Measurements from ENCODE around the gene PURB.
"Not testable (repeated sequence)": the region's sequence is repeated elsewhere in the genome, so short reads cannot be mapped to it uniquely, and the experiment has no call there.

The PURB gene

DNA sequence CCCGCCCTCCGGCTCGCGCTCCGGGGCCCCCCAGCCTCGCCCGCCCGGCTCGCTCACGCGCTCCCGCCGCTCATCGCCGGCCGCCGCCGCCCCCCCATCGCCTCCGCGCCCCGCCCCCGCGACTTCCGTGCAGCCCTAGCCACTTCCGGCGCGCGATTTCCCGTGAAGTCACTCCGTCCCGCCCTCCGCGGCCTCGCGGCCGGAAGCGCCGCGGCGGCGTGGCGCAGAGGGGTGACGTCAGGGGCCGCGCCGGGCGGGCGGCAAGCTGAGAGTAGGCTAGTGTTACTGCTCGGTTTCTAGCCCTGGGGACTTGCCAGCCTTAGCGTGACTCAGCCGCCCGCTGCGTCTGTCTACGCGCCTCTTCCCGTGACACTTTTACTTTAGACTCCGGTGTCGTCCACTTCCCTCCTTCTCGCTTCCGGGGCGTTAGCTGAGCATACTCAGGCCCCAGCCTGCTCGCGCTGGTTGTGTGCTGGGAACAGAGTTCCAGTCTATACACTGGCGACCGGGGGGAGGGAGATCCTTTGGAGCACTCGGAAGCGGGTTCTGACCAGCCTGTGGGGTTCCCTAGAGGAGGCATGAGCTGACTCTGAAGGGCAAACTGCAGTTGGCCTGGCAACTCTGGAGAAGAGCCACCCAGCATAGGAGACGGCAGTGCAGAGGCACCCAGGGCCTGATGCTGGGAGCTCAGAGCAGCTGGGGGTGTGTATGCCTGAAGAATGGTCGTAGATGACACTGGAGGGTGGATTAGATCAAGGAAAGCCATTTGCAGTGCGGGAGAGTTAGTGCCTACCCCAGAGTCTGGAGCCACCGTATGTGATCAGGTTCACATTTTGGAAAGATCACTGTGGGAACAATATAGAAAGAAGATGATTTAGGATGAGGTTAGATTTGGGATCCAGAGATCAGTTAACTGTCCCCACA lies at the start of gene PURB:
Gene PURB, minus strand, starts transcription at position 137 of the 924 bp plus-strand sequence. CDS start 182 bp downstream, outside the sequence.
- peak; percentile 97 for DNase-seq (ENCODE audit: low read depth)

DNA sequence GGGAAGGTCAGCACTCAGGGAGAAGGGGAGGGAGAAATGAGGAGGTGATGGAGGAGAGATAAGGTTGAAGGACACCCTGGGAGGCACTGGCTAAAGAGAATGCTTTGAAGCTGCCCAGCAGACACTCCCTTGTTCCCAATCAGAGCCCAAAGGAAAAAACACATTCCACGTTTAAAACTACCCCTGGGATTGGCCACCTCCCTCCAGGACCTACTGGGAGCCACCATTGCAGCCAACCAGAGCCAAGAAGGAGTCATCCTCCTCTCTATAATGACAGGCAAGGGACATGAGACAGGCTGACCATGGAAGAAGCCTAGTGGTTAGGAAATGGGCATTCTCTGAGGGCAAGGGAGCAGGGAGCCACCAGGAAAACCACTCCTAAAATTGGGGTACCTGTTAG lies 49.7 kb upstream of the PURB start:
- no peak for DNase-seq (ENCODE audit: low read depth)

DNA sequence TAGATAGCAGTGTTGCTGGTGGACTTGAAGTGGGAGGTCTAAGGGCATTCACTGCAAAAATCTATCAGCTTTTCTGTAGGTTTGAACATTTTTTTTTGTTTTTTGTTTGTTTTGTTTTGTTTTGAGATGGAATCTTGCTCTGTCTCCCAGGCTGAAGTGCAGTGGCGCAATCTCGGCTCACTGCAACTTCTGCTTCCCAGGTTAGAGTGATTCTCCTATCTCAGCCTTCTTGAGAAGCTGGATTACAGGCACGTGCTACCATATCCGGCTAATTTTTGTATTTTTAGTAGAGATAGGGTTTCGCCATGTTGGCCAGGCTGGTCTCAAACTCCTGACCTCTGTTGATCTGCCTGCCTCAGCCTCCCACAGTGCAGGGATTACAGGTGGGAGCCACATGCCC lies 49.2 kb upstream of the PURB start:
- DNase-seq (ENCODE audit: low read depth) = not testable (repeated sequence)

DNA sequence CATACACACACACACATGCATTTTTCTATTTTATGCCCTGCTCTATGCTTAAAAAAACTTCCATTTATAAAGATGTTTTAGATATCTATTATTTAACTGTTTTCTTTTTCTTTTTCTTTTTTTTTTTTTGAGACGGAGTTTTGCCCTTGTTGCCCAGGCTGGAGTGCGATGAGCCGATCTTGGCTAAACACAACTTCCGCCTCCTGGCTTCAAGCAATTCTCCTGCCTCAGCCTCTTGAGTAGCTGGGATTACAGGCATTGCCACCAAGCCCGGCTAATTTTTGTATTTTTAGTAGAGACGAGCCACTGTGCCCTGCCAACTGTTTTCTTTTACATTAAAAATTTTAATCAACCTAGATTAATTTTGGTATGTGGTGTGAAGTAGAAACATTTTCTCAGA lies 45.6 kb upstream of the PURB start:
- DNase-seq (ENCODE audit: low read depth) = no peak

DNA sequence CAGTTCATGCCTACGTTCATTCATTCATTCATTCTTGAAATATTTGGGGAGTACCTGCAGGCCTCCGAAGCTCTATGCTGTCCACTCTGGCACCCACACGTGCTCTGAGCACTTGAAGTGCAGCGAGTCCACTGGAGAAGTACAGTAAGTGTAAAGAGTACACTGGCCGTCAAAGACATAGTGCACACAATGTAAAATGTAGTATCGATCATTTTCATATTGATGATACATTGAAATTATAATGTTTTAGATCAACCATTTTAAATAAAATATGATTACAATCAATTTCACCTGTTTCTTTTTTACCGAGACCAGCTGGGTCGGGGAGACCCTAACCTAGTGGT lies 37.0 kb upstream of the PURB start:
- DNase-seq (ENCODE audit: low read depth) = no peak

DNA sequence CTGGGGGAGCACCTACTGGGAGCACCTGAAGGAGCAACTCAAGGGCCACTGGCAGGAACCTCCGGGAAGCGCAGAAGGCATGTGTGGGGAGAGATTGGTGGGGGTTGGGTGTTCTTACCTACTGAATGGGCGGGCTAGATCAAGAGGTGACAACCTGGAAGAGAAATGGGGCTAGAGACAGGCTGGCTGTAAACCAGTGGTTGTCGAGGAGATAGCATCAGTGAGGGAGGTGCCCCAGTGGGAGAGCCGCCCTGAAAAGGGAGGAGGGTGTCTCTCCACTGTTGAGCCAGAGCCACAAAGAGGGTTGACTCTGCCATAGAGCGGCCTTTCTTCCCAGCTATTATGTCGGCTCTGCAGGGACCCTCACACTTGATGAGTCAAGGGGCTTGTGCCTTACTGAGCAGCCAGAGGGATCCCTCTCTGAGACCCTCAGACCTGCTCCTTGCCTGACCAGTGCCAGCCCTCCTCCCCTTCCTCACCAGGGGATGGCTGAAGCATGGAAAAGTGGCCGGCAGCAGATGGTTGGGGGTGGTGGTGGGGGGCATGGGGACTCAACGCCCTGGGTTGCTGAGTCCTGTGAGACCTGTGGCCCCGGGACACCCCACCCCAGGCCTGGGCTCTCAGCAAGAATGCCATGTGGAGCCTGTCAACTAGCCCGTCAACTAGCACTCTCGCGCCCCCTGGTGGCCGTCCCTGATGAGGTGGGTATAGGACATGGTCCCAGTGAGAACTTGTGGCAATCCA lies 36.4 kb upstream of the PURB start:
- DNase-seq (ENCODE audit: low read depth) = peak; percentile 84

DNA sequence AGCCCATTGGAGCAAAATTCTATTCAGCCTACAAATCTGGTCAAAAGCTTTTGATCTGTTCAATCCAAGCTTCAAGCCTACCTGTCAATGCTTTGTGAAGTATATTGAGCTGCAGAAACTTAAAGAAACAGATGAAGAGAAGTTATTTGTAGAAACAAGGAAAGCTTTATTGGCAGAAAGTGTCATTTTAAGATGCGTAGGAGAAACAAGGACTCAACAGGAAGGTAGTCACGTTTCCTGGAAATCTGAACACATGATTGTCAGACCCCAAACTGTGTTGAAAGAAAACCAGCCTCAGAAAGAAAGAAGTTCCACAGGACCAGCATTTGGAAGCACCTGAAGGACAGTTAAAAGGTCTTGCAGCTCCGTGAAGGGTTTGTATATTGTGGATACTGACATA lies 34.8 kb upstream of the PURB start:
- no peak for DNase-seq (ENCODE audit: low read depth)

DNA sequence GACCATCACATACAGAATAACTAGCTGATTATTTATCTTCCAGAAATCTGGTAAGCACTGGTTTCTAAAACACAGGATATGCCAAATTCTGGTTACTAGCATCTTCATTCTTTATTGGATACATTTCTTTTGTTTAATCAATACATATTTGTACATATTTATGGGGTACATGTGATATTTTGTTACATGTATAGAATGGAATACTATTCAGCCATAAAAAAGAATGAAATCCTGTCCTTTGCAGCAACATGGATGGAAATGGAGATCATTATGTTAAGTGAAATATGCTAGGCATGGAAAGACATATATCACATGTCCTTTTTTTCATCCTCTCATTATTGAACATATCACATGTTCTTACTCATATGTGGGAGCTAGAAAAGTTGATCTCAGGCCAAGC lies 32.7 kb upstream of the PURB start:
- DNase-seq (ENCODE audit: low read depth) = no peak

DNA sequence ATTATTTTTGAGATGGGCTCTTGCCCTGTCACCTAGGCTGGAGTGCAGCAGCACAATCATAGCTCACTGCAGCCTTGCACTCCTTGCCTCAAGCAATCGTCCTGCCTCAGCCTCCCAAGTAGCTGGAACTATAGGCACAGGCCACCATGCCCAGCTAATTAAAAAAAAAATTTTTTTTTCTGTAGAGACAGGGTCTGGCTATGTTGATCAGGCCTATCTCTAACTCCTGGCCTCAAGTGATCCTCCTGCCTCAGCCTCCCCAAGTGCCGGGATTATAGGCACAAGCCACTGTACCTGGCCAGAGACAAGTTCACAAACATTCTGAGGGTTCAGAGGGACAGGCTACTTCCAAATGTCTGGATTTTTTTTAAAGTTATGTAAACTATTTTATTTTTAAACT lies 32.1 kb upstream of the PURB start:
- no peak for DNase-seq (ENCODE audit: low read depth)

DNA sequence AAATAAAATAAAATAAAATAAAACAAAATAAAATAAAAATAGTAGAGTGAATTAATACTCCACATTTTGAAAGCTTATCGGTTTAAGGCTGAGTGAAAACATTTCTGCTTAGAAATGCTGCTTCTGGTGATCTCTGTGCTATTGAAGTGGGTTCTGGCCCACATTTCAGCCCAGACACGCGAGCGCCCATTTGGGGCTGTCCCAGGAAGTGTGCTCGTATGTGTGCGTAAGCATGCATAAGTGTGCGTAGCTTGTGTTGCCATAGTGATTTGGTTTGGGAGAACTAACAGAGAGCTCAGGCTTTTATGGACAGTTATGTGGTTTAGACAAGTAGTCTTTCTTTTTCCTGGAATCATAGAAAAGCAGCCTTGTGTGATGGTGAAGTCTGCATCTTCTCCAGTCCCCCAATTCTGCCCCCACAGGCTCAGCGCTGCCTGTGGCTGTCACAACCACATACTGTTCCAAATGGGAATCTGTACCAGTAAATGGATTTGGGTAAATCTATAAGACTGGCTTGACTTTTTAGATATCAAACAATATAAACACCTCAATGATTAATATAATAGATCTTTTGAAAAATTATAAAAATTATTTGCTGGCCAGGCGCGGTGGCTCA lies 29.8 kb upstream of the PURB start:
- peak; percentile 46 for DNase-seq (ENCODE audit: low read depth)

DNA sequence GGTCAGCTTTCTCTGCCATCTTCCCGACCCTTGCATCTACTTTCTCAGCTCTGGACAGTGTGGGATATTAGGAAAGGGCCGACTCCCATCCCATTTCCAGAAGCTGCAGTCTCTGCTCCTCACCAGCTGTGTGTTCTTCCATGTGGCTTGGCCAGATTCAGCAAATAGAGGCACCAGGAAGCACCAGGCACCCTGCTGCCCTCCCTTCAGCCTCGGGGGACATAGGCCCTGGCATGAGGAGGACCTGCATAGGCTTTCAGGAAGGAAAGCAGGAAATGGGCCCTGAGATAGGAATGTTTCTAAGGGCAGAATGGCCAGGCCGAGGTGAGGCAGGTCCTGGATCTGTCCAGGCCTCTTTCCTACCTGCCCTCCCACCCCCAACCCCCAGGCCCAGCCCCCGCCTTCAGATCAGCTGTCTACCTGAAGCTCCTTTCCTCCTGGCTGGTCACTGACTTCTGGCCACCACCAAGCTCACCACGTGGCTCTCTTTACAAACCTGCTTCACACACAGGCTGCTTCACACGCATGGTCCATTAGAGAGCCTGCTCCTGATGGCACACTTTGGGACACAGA lies 27.5 kb upstream of the PURB start:
- DNase-seq (ENCODE audit: low read depth) = no peak

DNA sequence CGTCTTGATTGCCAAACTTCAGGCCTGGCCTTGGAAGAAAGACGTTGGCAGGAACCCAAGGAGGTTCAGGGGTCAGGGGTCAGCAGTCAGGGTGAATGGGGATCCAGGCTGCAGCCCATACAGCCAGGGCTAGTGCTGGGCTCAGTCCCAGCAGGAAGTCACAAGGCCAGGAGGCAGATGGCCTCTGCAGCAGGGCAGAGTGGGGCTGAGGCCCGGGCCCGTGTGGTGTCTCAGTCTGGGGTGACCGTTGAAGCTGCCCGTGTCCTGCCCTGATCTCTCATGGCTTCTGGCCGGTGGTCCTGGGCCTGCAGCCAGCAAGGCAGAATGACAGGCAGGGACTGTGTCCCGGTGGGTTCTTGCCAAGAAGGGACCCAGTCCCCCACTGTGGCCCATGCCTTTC lies 26.6 kb upstream of the PURB start:
- DNase-seq (ENCODE audit: low read depth) = no peak

DNA sequence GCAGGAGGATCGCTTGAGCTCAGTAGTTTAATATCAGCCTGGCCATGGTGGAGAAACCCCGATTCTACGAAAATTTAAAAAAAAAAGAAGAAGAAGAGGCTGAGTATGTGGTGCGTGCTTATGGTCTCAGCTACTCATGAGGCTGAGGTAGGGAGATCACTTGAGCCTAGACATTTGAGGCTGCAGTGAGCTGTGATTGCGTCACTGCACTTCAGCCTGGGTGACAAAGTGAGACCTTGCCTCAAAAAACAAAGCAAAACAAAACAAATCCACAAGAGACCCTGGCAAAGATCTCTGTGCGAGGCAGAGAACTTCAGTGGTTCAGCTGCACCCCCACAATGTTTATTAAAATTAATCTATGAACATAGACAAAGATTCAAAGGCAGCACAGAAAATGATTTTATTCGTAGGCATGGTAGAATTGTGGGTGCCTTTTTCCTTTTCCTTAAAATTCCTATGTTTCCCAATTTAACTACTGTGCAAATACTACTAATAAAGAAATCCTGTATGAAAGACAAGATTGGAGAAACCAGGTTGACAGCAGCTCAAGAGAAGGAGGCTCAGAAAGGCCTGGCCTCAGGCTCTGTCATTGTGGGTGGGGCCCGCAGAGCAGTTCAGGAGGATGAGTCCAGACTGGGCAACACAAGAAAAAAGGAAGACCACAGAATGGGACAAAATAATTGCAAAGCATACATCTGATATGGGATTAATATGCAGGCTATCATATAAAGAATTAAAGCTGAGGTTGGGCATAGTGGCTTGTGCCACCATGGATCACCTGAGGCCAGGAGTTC lies 24.5 kb upstream of the PURB start:
- no peak for DNase-seq (ENCODE audit: low read depth)

DNA sequence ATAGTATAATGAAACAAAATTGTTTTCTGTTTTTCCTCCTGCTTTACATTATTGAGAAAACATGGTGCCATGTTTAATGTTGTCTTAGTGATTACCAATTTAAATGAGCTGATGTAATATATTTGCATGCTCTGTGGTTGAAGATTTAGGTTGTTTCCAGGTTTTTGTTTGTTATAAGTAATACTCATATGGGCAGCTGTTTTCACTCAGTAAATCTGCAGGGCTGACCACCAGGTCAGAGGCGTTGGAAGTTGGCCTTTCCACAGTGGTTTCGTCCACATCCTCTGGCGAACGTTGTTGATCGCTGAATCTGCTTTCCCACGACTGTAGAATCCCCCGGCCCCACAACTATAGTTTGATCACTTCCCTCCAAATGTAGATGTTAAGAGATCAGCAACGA lies 21.6 kb upstream of the PURB start:
- DNase-seq (ENCODE audit: low read depth) = no peak

DNA sequence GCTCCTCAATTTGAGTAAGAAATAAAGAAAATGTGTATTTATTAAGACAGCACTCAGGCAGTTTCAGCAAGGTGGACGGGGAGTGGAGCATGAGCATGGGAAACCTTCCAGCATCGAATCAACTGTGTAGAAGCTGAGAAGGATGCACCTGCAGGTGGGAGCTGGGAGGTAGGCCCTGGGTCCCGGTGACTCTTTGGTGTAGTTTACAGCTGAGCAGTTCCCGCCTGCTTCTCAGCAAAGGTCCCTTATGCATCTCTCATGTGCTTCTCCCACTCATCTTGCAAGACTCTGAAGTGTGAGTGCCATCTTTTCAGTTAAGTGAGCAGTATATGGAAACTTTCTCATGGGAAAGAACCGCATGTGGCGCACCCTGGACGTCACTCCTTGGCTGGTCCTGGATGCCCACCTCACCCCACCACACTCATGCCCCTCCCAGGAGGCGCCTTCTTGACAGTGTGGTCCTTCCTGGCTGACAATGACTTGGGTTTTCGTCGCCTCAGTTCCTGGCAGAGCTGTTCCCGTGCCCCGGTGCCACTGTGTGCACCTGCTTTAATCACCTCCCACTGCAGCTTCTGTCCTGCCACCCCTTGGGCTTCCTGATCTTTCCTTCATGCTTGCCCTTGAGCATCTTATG lies 19.8 kb upstream of the PURB start:
- no peak for DNase-seq (ENCODE audit: low read depth)

DNA sequence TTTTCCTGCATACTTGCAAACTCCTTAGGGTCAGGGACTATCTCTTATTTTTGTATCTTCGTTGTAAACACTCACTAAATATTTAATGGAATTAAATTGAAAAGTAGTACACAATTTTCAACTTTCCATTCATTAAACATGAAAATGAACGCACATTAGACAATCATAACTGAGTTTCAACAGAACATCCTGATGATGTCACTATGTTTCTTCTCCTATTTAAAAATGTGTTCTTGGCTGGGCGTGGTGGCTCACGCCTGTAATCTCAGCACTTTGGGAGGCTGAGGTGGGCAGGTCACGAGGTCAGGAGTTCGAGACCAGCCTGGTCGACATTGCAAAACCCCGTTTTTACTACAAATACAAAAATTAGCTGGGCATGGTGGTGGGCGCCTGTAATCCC lies 14.1 kb upstream of the PURB start:
- no peak for DNase-seq (ENCODE audit: low read depth)

DNA sequence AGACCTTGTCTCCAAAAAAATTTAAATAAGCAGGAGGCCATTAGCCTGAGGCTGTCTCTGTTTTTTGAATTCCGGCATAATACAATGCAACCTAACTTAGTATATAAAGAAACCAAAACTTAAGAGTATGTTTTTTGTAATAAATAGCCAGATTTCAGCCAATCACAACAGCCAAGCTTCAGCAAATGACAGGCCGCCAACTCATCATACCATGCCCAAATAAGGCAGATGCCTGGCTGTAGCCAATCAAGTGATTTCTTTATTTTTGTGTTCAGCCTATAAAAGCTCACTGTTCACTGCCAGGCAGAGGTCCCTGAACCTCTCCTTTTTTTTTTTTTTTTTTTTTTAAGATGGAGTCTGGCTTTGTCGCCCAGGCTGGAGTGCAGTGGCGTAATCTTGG lies 12.7 kb upstream of the PURB start:
- DNase-seq (ENCODE audit: low read depth) = no peak

DNA sequence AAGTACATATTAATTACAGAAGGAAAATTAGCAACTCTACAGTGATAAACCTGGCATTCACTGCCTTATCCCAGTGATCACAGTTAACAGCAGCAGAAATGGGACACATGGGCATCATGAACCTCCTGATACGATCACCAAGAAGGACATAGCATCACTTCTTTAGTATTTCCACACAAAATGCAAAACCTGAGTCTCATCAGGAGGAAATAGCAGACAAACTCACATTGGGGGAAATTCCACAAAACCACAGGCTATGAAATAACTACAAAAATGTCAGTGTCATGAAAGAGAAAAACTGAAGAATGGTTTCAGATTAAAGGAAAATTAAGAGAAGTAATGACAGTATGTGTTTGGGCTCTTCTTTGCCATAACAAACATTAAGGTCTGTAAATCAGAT lies 12.0 kb upstream of the PURB start:
- no peak for DNase-seq (ENCODE audit: low read depth)

DNA sequence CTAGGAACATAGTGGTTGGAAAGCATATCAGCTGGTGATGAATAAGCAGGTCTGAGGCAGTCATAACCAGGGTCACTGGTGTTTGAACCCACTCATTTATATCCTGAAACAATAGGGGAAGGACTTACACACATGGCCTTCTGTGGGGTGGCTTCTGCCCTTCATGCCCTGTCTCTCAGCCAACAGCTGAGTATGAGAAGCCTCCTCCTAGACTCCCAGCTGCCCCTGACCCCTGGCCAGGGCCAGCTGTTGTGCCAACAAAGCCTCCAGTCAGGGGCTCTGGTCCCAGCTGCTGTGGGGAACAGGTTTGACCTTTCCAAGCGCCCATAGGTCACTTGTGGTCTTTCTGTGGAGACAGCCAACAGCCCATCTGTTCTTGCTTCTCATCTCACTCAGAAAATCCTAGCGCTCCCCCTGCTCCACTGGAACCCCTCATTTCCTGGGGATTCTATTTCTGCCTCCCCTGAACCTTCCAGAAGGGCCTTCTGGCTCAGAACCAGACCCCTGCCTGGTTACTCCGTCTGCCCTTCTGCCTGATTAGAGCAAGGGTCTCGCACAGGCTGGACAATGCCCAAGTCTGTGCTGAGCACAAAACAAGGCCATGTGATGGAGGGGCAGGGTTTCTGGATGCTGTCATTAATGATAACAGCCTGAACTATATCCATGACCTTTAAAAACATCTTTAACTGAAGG lies 9.7 kb upstream of the PURB start:
- DNase-seq (ENCODE audit: low read depth) = no peak

DNA sequence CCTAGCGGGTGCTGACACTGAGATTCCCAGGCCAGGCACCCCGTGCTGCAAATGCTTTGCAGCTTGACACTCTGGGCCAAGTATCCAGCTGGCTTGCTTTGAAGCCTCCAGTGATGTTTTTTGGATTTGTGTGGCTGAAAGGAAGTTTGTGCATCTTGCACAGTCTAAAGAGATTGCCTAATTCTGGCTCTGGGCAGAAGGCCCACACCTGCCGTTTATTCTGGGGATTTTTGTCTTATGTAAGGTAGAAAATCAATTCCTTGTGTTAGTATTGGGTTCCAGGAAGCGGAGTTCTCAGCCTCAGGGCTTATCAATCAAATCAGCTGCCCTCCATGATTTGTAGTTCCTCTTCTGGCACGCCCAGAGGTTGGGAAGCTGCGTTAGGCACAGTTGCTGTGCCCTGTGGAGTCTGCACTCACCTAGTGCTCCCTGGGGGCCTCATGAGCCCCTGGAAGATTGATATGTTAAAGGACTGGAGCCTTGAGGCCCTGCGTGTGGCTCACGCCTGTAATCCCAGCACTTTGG lies 8.4 kb upstream of the PURB start:
- DNase-seq (ENCODE audit: low read depth) = no peak

DNA sequence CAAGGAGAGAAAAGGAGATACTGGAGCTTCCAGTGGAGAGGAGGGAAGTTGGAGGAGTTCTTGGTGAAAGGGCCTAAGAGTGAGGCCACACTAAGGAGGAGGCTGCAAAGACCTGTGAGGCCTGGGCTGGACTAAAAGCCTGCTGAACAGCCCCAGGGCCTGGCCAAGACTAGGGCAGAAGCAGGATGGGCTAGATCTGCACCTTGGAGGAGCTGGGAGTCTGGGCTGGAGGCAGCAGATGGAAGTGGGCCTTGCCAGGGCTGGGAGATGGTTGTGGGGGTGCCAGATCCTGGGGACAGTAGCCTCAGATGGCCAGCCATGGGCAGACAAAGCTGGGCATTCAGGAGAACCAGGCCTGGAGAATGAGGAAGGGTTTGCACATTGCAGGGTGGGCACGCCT lies 6.5 kb upstream of the PURB start:
- DNase-seq (ENCODE audit: low read depth) = no peak
